A673 (cell line): ENCODE results near the gene CENPI. TPM values are rescaled to one million over a fixed set of nuclear protein-coding genes. Genes with fewer than 3 reads are reported as not detected.
"Not testable (repeated sequence)": the region's sequence is repeated elsewhere in the genome, so short reads cannot be mapped to it uniquely, and the experiment has no call there.

Experiments used
- Bru-seq: library from RNA; stranded (reverse); fragments of 400-500 nt; gene quantifications from one replicate; lab custom pipeline; 2021; lab: Mats Ljungman, UMichigan
- BruChase-seq, 2 experiments: library from RNA; stranded (reverse); fragments of 400-500 nt; gene quantifications; one replicate each; lab custom pipeline; 2021; lab: Mats Ljungman, UMichigan
- BruUV-seq: library from RNA; stranded (reverse); fragments of 400-500 nt; replicated peaks from 2 replicates; lab custom pipeline; 2021; lab: Mats Ljungman, UMichigan
- CTCF ChIA-PET: fragments of 300-600 bp; sonication (Branson Sonifier 250); formaldehyde crosslinking; loops from one replicate; lab custom pipeline; 2022; ENCODE audit warnings: antibody characterized with exemption; lab: Charles Lee
- POLR2A ChIA-PET: fragments of 300-600 bp; sonication (Branson Sonifier 250); formaldehyde crosslinking; loops from one replicate; lab custom pipeline; 2022; ENCODE audit warnings: antibody characterized with exemption; ENCODE audit not compliant: low non-redundant PET; lab: Charles Lee
- DNase-seq: peaks from one replicate; pipeline ENCODE4 v3.0.0-alpha.2; 2015; ENCODE audit warnings: low spot score
- H3K27ac ChIP-seq: fragments of 200-600 bp; sonication (generic); 2 replicates; pipeline ENCODE4 v1.5.1; 2016; ENCODE audit warnings: mixed run types, low read depth, mild to moderate bottlenecking, mixed read lengths, antibody characterized with exemption, low read length; ENCODE audit not compliant: poor library complexity, severe bottlenecking
- H3K27me3 ChIP-seq: fragments of 200-600 bp; sonication (generic); replicated peaks from 2 replicates; pipeline ENCODE4 v1.6.1; 2017; ENCODE audit warnings: mixed run types, low read depth, mild to moderate bottlenecking, mixed read lengths, antibody characterized with exemption, low read length; ENCODE audit not compliant: insufficient read depth, poor library complexity
- H3K36me3 ChIP-seq: fragments of 200-600 bp; sonication (generic); 2 replicates; pipeline ENCODE4 v1.6.1; 2016; ENCODE audit warnings: mixed run types, mild to moderate bottlenecking, mixed read lengths, antibody characterized with exemption, low read length; ENCODE audit not compliant: insufficient read depth, poor library complexity, severe bottlenecking
- H3K4me1 ChIP-seq: fragments of 200-600 bp; sonication (generic); 2 replicates; pipeline ENCODE4 v1.6.1; 2017; ENCODE audit warnings: mixed run types, mild to moderate bottlenecking, mixed read lengths, antibody characterized with exemption, low read length; ENCODE audit not compliant: insufficient read depth, poor library complexity, severe bottlenecking
- H3K4me3 ChIP-seq: fragments of 200-600 bp; sonication (generic); 2 replicates; pipeline ENCODE4 v1.5.1; 2016; ENCODE audit warnings: low read depth, mixed run types, mild to moderate bottlenecking, mixed read lengths, low read length; ENCODE audit not compliant: poor library complexity, severe bottlenecking
- H3K9me3 ChIP-seq: fragments of 200-600 bp; sonication (generic); 2 replicates; pipeline ENCODE4 v1.6.1; 2016; ENCODE audit warnings: mixed run types, low read depth, mild to moderate bottlenecking, mixed read lengths, antibody characterized with exemption, low read length; ENCODE audit not compliant: poor library complexity, severe bottlenecking
- CTCF ChIP-seq: fragments of 300-800, 200-600 bp; sonication (generic); conservative IDR thresholded peaks from 2 replicates; pipeline ENCODE4 v1.5.1; 2017; ENCODE audit warnings: low read depth, mild to moderate bottlenecking, antibody characterized with exemption, low read length, moderate library complexity, mixed read lengths
- EZH2 ChIP-seq: fragments of 200-600 bp; sonication (generic); IDR thresholded peaks from 2 replicates; pipeline ENCODE4 v1.6.1; 2017; ENCODE audit warnings: borderline replicate concordance, low read depth, mild to moderate bottlenecking, mixed read lengths, antibody characterized with exemption, low read length; ENCODE audit not compliant: poor library complexity, severe bottlenecking
- intact Hi-C: fragments of 100-400 bp; cut with micrococcal nuclease; formaldehyde crosslinking; loops from one replicate; pipeline ENCODE4 v1.10.0; 2022; ENCODE audit not compliant: unreplicated experiment
- long read RNA-seq: library from polyadenylated mRNA; stranded (forward); transcript quantifications from one replicate; pipeline ENCODE4 v2.0.0, GENCODE V29; 2022
- total RNA-seq: library from RNA; stranded (reverse); gene quantifications from 2 replicates; pipeline ENCODE4 v1.2.3, GENCODE V29; 2021

The CENPI gene
- total RNA-seq = 34.8 and 40.9 TPM in 2 replicates
- Bru-seq, nascent RNA = percentile 83 among the genes with signal in this experiment
- percentile 88 among the genes with signal in this experiment for BruChase-seq, experiment 1, labeled RNA remaining after a 2-hour chase
- BruChase-seq, experiment 2, labeled RNA remaining after a 6-hour chase = percentile 87 among the genes with signal in this experiment
- long read RNA-seq, partial matches to known transcripts = 5 of 27 reads
- long read RNA-seq, other reads (novel, unspliced or antisense) = 22 of 27 reads

- DNase-seq = peak; percentile 93
- Histone ChIP-seq H3K36me3 (peaks cover 15% of the 10 kb centered on the region), H3K27ac (peak within 1 kb of the TSS; percentile 74), H3K4me1 (peaks cover 5% of the 10 kb centered on the region), H3K27me3 (no peaks in the 10 kb centered on the region), H3K4me3 (peak within 1 kb of the TSS; percentile 53), H3K9me3 (no peaks in the 10 kb centered on the region)
- POLR2A ChIA-PET = no interaction called here
- TF ChIP-seq CTCF = no peak
- no peak for TF ChIP-seq EZH2
- no TSS peak for BruUV-seq
- intact Hi-C loops = no loop called here
- CTCF ChIA-PET = no interaction called here
Observed at GRCh38 chrX:101097546-101098453, at the start of gene CENPI. TSS of gene CENPI (plus strand) at chrX:101098204. CDS start at chrX:101101071, 2,867 bp downstream.

- Histone ChIP-seq H3K9me3 (no peaks in the 10 kb centered on the region), H3K4me3 (peak overlapping the region; percentile 51), H3K27me3 (no peaks in the 10 kb centered on the region), H3K4me1 (no peaks in the 10 kb centered on the region), H3K36me3 (no peaks in the 10 kb centered on the region), H3K27ac (peak overlapping the region; percentile 38)
- POLR2A ChIA-PET = no interaction called here
- CTCF ChIA-PET = no interaction called here
- intact Hi-C loops = no loop called here
- no peak for TF ChIP-seq CTCF
- no peak for TF ChIP-seq EZH2
- DNase-seq = no peak
- BruUV-seq = TSS peak; percentile 66
Observed at GRCh38 chrX:101051153-101051548, 46.9 kb upstream of the CENPI start.

- H3K4me1 ChIP-seq = no peaks in the 10 kb centered on the region
- H3K36me3 ChIP-seq = no peaks in the 10 kb centered on the region
- no peaks in the 10 kb centered on the region for H3K9me3 ChIP-seq
- H3K27me3 ChIP-seq = no peaks in the 10 kb centered on the region
- peak within 1 kb of the TSS; percentile 51 for H3K4me3 ChIP-seq
- DNase-seq = peak; percentile 86
- TF ChIP-seq CTCF (no peak), EZH2 (no peak)
- intact Hi-C loops = no loop called here
- ChIA-PET CTCF (no interaction called here), POLR2A (no interaction called here)
- peak within 1 kb of the TSS; percentile 38 for H3K27ac ChIP-seq
- no TSS peak for BruUV-seq
Observed at GRCh38 chrX:101051549-101052302, 46.3 kb upstream of the CENPI start, which contains the start of gene TRMT2B. TSS of gene TRMT2B (minus strand) at chrX:101052111. CDS start at chrX:101042289, 9,822 bp downstream.

- POLR2A ChIA-PET, CTCF ChIA-PET, intact Hi-C loops, BruUV-seq, H3K36me3 ChIP-seq, H3K27ac ChIP-seq, DNase-seq, H3K27me3 ChIP-seq, H3K4me3 ChIP-seq, H3K9me3 ChIP-seq, H3K4me1 ChIP-seq: not testable (repeated sequence)
Observed at GRCh38 chrX:101056551-101056950, 41.5 kb upstream of the CENPI start.
